CD14-positive monocyte (primary cell): ENCODE data around the gene ELAC1. TPM values are rescaled to one million over a fixed set of nuclear protein-coding genes. Genes with fewer than 3 reads are reported as not detected.

Source experiments
- DNase-seq, 3 donors: peaks; one replicate each; pipeline ENCODE4 v3.0.0-alpha.2; 2011 to 2022
- H2AFZ ChIP-seq: 2 replicates; pipeline ENCODE4 v1.6.0; 2012; ENCODE audit warnings: mild to moderate bottlenecking, low read depth, low read length, inconsistent platforms; ENCODE audit not compliant: insufficient read depth, poor library complexity, severe bottlenecking
- H3K27ac ChIP-seq, 2 donors: 1 replicate in 1 of 2; 2 replicates in 1 of 2; pipeline ENCODE4 v1.5.1; 2012 to 2013; ENCODE audit warnings: low read length in 2 of 2, control low read depth in 1 of 2, inconsistent platforms in 1 of 2, low read depth in 1 of 2, mild to moderate bottlenecking in 1 of 2
- H3K27me3 ChIP-seq, 2 donors: one replicate each; pipeline versions ENCODE4 v1.6.0 to v1.6.1; 2011 to 2013; ENCODE audit warnings: low read length in 2 of 2; ENCODE audit not compliant: control insufficient read depth in 2 of 2, insufficient read depth in 2 of 2
- H3K36me3 ChIP-seq, 2 donors: replicated peaks in 1 of 2; 1 replicate in 1 of 2; 2 replicates in 1 of 2; pipeline versions ENCODE4 v1.5.1 to v1.6.1; 2012 to 2013; ENCODE audit warnings: low read length in 2 of 2, control low read depth in 1 of 2, inconsistent platforms in 1 of 2, mild to moderate bottlenecking in 1 of 2; ENCODE audit not compliant: insufficient read depth in 2 of 2, control insufficient read depth in 1 of 2
- H3K4me1 ChIP-seq, 2 donors: 1 replicate in 1 of 2; 2 replicates in 1 of 2; pipeline versions ENCODE4 v1.5.1 to v1.6.1; 2012 to 2013; ENCODE audit warnings: low read length in 2 of 2, control low read depth in 1 of 2, inconsistent platforms in 1 of 2, mild to moderate bottlenecking in 1 of 2, moderate library complexity in 1 of 2; ENCODE audit not compliant: insufficient read depth in 2 of 2, control insufficient read depth in 1 of 2
- H3K4me2 ChIP-seq: replicated peaks from 2 replicates; pipeline ENCODE3; 2012; ENCODE audit warnings: low read length, moderate library complexity, mild to moderate bottlenecking; ENCODE audit not compliant: poor library complexity, severe bottlenecking; ENCODE audit errors: extremely low read depth
- H3K4me3 ChIP-seq, 3 experiments: fragments of 200-600 bp in 1 of 3; sonication (generic) in 1 of 3; replicated peaks in 1 of 3; 1 replicate in 2 of 3; 2 replicates in 1 of 3; pipeline ENCODE4 v1.5.1; 2011 to 2013; ENCODE audit warnings: low read length in 3 of 3, mild to moderate bottlenecking in 3 of 3, control low read depth in 2 of 3, low read depth in 2 of 3, inconsistent platforms in 1 of 3, moderate library complexity in 1 of 3
- H3K79me2 ChIP-seq: 2 replicates; pipeline ENCODE4 v1.6.0; 2012; ENCODE audit warnings: mild to moderate bottlenecking, control low read depth, inconsistent platforms, low read length, moderate library complexity; ENCODE audit not compliant: insufficient read depth
- H3K9ac ChIP-seq: 2 replicates; pipeline ENCODE4 v1.6.0; 2017; ENCODE audit warnings: low read length, mild to moderate bottlenecking; ENCODE audit not compliant: insufficient read depth, poor library complexity, severe bottlenecking
- H3K9me3 ChIP-seq, 2 donors: replicated peaks in 1 of 2; 1 replicate in 1 of 2; 2 replicates in 1 of 2; pipeline versions ENCODE4 v1.5.1 to v1.6.1; 2012 to 2013; ENCODE audit warnings: low read length in 2 of 2, control low read depth in 1 of 2; ENCODE audit not compliant: control insufficient read depth in 1 of 2, insufficient read depth in 1 of 2
- H4K20me1 ChIP-seq: 2 replicates; pipeline ENCODE4 v1.6.0; 2012; ENCODE audit warnings: mild to moderate bottlenecking, low read length, control low read depth, moderate library complexity; ENCODE audit not compliant: insufficient read depth
- H3K27ac Mint-ChIP-seq, 7 donors: one replicate each; pipeline ENCODE4 v1.8.0; 2020; ENCODE audit warnings: mild to moderate bottlenecking in 7 of 7, mixed read lengths in 7 of 7, moderate library complexity in 6 of 7, inconsistent platforms in 2 of 7
- H3K27me3 Mint-ChIP-seq, 3 donors: one replicate each; pipeline ENCODE4 v1.8.0; 2021 to 2022; ENCODE audit warnings: low read depth in 3 of 3, mild to moderate bottlenecking in 3 of 3, mixed read lengths in 3 of 3, moderate library complexity in 3 of 3, inconsistent platforms in 1 of 3
- H3K36me3 Mint-ChIP-seq, 2 donors: one replicate each; pipeline ENCODE4 v1.8.0; 2020; ENCODE audit warnings: mixed read lengths in 2 of 2, inconsistent platforms in 1 of 2, mild to moderate bottlenecking in 1 of 2
- H3K4me1 Mint-ChIP-seq: one replicate; pipeline ENCODE4 v1.8.0; 2020; ENCODE audit warnings: mild to moderate bottlenecking, mixed read lengths
- H3K4me3 Mint-ChIP-seq, 2 donors: one replicate each; pipeline ENCODE4 v1.8.0; 2020; ENCODE audit warnings: mild to moderate bottlenecking in 2 of 2, mixed read lengths in 2 of 2, moderate library complexity in 1 of 2
- H3K9me3 Mint-ChIP-seq, 7 donors: one replicate each; pipeline ENCODE4 v1.8.0; 2020 to 2022; ENCODE audit warnings: mixed read lengths in 7 of 7, mild to moderate bottlenecking in 6 of 7, moderate library complexity in 6 of 7, inconsistent platforms in 2 of 7
- CTCF ChIP-seq: fragments of 200-600 bp; IDR thresholded peaks from one replicate; pipeline ENCODE4 v1.8.0; 2022; ENCODE audit warnings: antibody characterized with exemption, mild to moderate bottlenecking
- WGBS: methylation state at CpG from one replicate; pipeline ENCODE4 v1.1.5; 2013; ENCODE audit warnings: missing lambda C conversion rate; ENCODE audit not compliant: insufficient coverage; 5-methylcytosine and 5-hydroxymethylcytosine counted together
- intact Hi-C, 2 donors: fragments of 100-400 bp; cut with micrococcal nuclease; formaldehyde crosslinking; loops; one replicate each; pipeline versions ENCODE4 v1.15.0 to v1.15.1; 2023
- polyA plus RNA-seq, 3 donors: library from polyadenylated mRNA; depleted of rRNA in 1 of 3; unstranded in 2 of 3; stranded (reverse) in 1 of 3; fragments of 300-500 nt in 2 of 3; fragments of >200 nt in 1 of 3; fragmentation: Illumina TruSeq in 2 of 3; gene quantifications; 1 replicate in 2 of 3; 2 replicates in 1 of 3; pipeline ENCODE4 v1.2.3, GENCODE V29; 2012 to 2021
- small RNA-seq: library from RNA; depleted of rRNA; stranded (forward); fragments of <200 nt; gene quantifications from one replicate; pipeline ENCODE3, GENCODE V24; 2012; ENCODE audit warnings: low read depth; ENCODE audit not compliant: insufficient read length

The ELAC1 gene
- polyA plus RNA-seq, 3 donors, result 2.6 to 11.5 (median 4.5) TPM

GRCh38 chr18:51032193-51032592, 64.4 kb downstream of the ELAC1 start:
- no peaks in the 10 kb centered on the region for H3K27me3 Mint-ChIP-seq
- DNase-seq, result no peak
- Histone ChIP-seq H3K4me2 (peak overlapping the region; percentile 77), H3K4me1 (peaks cover 32 to 42% of the 10 kb centered on the region in 2 donors), H3K79me2 (peaks cover 77% of the 10 kb centered on the region), H3K4me3 (peak overlapping the region in 1 of 3 experiments; percentile 75), H2AFZ (no peak overlapping the region), H3K9ac (no peak overlapping the region), H3K36me3 (peaks cover 0 to 4% of the 10 kb centered on the region in 2 donors), H4K20me1 (peaks cover 64% of the 10 kb centered on the region), H3K27ac (peak overlapping the region in 1 of 2 donors; percentile 38), H3K9me3 (no peaks in the 10 kb centered on the region), H3K27me3 (no peaks in the 10 kb centered on the region)
- WGBS, result 33% methylated on average over 1 of the region's 5 CpGs
- H3K4me3 Mint-ChIP-seq, result peak overlapping the region; percentile 7 to 51
- TF ChIP-seq CTCF, result no peak
- peaks cover 61% of the 10 kb centered on the region for H3K4me1 Mint-ChIP-seq
- H3K36me3 Mint-ChIP-seq, result peaks cover 15 to 22% of the 10 kb centered on the region in 2 donors
- intact Hi-C loops, result loop anchor here (5.0 to 10.0 kb wide), 3 partner anchors 65 to 227 kb away; partner anchors contain the start of genes ELAC1 (in 1 of the 2) and ME2 (in 1 of the 2)
- peaks cover 0 to 1% (median 0%) of the 10 kb centered on the region in 7 donors for H3K9me3 Mint-ChIP-seq
- H3K27ac Mint-ChIP-seq, result peak overlapping the region in 2 of 7 donors; percentile 13 to 65

DNA sequence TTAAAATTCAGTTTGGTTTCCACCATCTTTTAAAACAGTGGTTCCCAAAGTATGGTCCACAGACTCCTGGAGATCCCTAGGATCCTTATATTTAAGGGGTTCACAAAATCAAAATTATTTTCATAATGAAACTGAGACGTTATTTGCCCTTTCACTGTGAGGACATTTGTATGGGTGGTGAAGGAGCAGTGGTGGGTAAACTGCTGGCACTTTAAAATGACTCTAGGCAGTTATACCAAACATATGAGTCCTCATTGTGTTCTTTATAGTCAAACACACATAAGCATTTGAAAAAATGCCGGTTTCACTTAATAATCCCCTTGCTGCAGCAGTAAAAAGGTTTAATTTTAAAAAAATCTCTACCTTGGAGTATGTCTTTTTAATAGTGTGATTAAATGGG, 69.4 kb downstream of the ELAC1 start:
- Histone ChIP-seq H4K20me1 (peaks cover 99% of the 10 kb centered on the region), H3K27me3 (no peaks in the 10 kb centered on the region), H3K79me2 (peaks cover 99% of the 10 kb centered on the region), H2AFZ (no peak overlapping the region), H3K27ac (peak overlapping the region in 1 of 2 donors; percentile 11), H3K4me1 (peaks cover 22 to 23% of the 10 kb centered on the region in 2 donors), H3K4me3 (no peak overlapping the region), H3K9ac (no peak overlapping the region), H3K9me3 (no peaks in the 10 kb centered on the region), H3K36me3 (peaks cover 0 to 4% of the 10 kb centered on the region in 2 donors), H3K4me2 (no peak overlapping the region)
- intact Hi-C loops, result loop anchor here (10.0 kb wide), 2 partner anchors 162 to 232 kb away; partner anchors contain the start of gene ME2 (in 1 of the 2)
- peaks cover 57% of the 10 kb centered on the region for H3K4me1 Mint-ChIP-seq
- DNase-seq, result no peak
- no peak for TF ChIP-seq CTCF
- WGBS, result no CpG with 5 or more reads among the region's 2 CpGs
- H3K9me3 Mint-ChIP-seq, result peaks cover 0 to 2% (median 0%) of the 10 kb centered on the region in 7 donors
- H3K4me3 Mint-ChIP-seq, result no peak overlapping the region
- H3K36me3 Mint-ChIP-seq, result peaks cover 6 to 17% of the 10 kb centered on the region in 2 donors
- peak overlapping the region in 2 of 7 donors; percentile 31 to 32 for H3K27ac Mint-ChIP-seq
- no peaks in the 10 kb centered on the region for H3K27me3 Mint-ChIP-seq

Small RNA genes lying within 50 kb of the gene (small RNA-seq; reads per million reads assigned to genes)
- gene RF00019, result not detected

Other genes with a start within 250 kb of the ELAC1 start
- under 1 TPM in 1 of 3 donors, not detected in 2; 0.01 TPM for gene MRO, start 148.0 kb upstream of the ELAC1 start, polyA plus RNA-seq
- 10 to 100 TPM; 48.7 to 93.8 (median 71.7) TPM for gene ME2, start 88.9 kb upstream of the ELAC1 start, polyA plus RNA-seq
- gene SMAD4, start 62.2 kb downstream of the ELAC1 start, polyA plus RNA-seq, result 10 to 100 TPM; 21.0 to 34.0 (median 29.1) TPM
- gene MEX3C, start 229.6 kb downstream of the ELAC1 start, polyA plus RNA-seq, result 10 to 100 TPM in 1 of 3 donors, 1 to 10 TPM in 2; 2.3 to 41.3 (median 5.2) TPM